ENCODE results near the gene KLK15. TPM values are rescaled to one million over a fixed set of nuclear protein-coding genes. Genes with fewer than 3 reads are reported as not detected.

Gene KLK15, protein sequence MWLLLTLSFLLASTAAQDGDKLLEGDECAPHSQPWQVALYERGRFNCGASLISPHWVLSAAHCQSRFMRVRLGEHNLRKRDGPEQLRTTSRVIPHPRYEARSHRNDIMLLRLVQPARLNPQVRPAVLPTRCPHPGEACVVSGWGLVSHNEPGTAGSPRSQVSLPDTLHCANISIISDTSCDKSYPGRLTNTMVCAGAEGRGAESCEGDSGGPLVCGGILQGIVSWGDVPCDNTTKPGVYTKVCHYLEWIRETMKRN
- not detected for polyA plus RNA-seq (2012; ENCODE audit: insufficient read length, low read depth)

DNA sequence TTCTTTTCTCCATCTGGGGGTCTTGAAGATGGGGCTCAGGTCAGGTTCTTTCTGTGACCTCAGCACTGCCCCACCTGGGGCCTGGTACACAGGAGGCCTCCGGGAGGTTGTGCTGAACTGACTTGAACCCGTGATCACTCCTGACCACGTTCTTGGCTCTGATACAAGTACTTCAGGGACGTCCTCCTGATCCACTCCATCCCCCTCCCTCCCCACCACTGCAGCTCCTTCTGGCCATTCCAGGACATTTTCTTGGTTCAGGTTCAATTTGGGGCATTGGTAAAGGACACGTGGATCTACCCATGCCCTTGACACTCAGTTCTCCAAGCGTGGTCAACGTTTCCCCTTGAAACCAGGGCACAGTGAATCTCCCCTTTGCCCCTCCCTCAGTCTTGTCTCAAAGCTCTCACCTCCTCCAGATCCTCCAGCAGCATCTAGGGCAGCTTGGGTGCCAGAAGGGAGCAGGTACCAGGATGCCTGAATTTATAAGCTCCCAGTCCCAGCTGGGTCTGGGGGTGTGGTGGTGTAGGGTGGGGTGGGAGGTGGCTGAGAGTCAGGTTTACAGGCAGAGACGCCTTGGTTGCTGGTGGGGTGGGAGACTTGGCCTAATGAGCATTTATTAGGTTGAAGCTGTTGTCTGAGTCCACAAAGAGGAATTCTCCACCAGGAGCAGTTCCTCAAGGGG lies at the start of gene KLK15:
Gene KLK15, minus strand, starts transcription at position 458 of the 685 bp plus-strand sequence. CDS start 2,082 bp downstream, outside the sequence.
- TF ChIP-seq POLR2AphosphoS5 (IDR thresholded peaks at IDR 0.05; ENCODE audit: low read depth, low read length) (no peak), FOXP2 (optimal IDR thresholded peaks at IDR 0.05; ENCODE audit: borderline replicate concordance, extremely low read depth, extremely low read length, insufficient read depth) (no peak), SIN3A (IDR thresholded peaks at IDR 0.05; ENCODE audit: borderline replicate concordance, insufficient read depth, low read length) (no peak), TAF1 (IDR thresholded peaks at IDR 0.05; ENCODE audit: borderline replicate concordance, insufficient read depth, low read length) (no peak)
- TF ChIP-seq, protein P1, sequence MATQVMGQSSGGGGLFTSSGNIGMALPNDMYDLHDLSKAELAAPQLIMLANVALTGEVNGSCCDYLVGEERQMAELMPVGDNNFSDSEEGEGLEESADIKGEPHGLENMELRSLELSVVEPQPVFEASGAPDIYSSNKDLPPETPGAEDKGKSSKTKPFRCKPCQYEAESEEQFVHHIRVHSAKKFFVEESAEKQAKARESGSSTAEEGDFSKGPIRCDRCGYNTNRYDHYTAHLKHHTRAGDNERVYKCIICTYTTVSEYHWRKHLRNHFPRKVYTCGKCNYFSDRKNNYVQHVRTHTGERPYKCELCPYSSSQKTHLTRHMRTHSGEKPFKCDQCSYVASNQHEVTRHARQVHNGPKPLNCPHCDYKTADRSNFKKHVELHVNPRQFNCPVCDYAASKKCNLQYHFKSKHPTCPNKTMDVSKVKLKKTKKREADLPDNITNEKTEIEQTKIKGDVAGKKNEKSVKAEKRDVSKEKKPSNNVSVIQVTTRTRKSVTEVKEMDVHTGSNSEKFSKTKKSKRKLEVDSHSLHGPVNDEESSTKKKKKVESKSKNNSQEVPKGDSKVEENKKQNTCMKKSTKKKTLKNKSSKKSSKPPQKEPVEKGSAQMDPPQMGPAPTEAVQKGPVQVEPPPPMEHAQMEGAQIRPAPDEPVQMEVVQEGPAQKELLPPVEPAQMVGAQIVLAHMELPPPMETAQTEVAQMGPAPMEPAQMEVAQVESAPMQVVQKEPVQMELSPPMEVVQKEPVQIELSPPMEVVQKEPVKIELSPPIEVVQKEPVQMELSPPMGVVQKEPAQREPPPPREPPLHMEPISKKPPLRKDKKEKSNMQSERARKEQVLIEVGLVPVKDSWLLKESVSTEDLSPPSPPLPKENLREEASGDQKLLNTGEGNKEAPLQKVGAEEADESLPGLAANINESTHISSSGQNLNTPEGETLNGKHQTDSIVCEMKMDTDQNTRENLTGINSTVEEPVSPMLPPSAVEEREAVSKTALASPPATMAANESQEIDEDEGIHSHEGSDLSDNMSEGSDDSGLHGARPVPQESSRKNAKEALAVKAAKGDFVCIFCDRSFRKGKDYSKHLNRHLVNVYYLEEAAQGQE (IDR thresholded peaks at IDR 0.05; ENCODE audit: insufficient read depth in 1 of 2, low read depth in 2 of 2, low read length in 2 of 2) = no peak

DNA sequence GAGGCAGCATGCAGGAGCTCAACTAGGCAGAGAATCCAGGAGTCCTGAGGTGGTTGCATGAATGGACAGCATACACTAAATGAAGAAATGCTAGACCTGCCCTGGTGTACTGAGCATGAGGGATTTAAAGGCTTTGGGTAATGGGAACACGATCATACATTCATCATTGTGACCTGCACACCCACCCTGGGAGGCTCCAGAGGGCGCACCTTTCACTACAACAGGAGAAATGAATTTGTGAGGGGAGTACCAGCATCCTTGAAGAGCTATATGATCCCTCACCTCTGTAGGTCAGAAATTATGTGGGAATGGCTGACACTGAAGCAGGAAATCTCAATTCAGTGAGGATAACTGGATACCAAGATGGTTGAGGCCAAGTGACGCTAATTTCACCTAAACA lies 48.8 kb upstream of the KLK15 start:
- TF ChIP-seq TAF1 (IDR thresholded peaks at IDR 0.05; ENCODE audit: borderline replicate concordance, insufficient read depth, low read length) = no peak
- no peak for TF ChIP-seq POLR2AphosphoS5 (IDR thresholded peaks at IDR 0.05; ENCODE audit: low read depth, low read length)
- TF ChIP-seq, protein P1 (IDR thresholded peaks at IDR 0.05; ENCODE audit: insufficient read depth in 1 of 2, low read depth in 2 of 2, low read length in 2 of 2) = no peak
- TF ChIP-seq FOXP2 (optimal IDR thresholded peaks at IDR 0.05; ENCODE audit: borderline replicate concordance, extremely low read depth, extremely low read length, insufficient read depth) = no peak
- TF ChIP-seq SIN3A (IDR thresholded peaks at IDR 0.05; ENCODE audit: borderline replicate concordance, insufficient read depth, low read length) = no peak

DNA sequence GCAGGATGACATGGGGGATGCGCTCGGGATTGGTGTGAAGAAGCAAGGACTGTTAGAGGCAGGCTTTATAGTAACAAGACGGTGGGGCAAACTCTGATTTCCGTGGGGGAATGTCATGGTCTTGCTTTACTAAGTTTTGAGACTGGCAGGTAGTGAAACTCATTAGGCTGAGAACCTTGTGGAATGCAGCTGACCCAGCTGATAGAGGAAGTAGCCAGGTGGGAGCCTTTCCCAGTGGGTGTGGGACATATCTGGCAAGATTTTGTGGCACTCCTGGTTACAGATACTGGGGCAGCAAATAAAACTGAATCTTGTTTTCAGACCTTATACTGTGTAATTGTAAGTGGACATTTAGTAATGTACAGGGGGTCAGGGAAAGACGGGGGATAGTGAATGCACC lies 46.9 kb upstream of the KLK15 start:
- no peak for TF ChIP-seq POLR2AphosphoS5 (IDR thresholded peaks at IDR 0.05; ENCODE audit: low read depth, low read length)
- no peak for TF ChIP-seq SIN3A (IDR thresholded peaks at IDR 0.05; ENCODE audit: borderline replicate concordance, insufficient read depth, low read length)
- no peak for TF ChIP-seq TAF1 (IDR thresholded peaks at IDR 0.05; ENCODE audit: borderline replicate concordance, insufficient read depth, low read length)
- TF ChIP-seq FOXP2 (optimal IDR thresholded peaks at IDR 0.05; ENCODE audit: borderline replicate concordance, extremely low read depth, extremely low read length, insufficient read depth) = no peak
- TF ChIP-seq, protein P1 (IDR thresholded peaks at IDR 0.05; ENCODE audit: insufficient read depth in 1 of 2, low read depth in 2 of 2, low read length in 2 of 2) = no peak

DNA sequence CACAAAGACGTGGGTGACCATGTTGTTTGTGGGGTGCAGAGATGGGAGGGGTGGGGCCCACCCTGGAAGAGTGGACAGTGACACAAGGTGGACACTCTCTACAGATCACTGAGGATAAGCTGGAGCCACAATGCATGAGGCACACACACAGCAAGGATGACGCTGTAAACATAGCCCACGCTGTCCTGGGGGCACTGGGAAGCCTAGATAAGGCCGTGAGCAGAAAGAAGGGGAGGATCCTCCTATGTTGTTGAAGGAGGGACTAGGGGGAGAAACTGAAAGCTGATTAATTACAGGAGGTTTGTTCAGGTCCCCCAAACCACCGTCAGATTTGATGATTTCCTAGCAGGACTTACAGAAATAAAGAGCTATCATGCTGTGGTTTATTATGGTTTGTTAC lies 45.5 kb upstream of the KLK15 start:
- TF ChIP-seq SIN3A (IDR thresholded peaks at IDR 0.05; ENCODE audit: borderline replicate concordance, insufficient read depth, low read length) = no peak
- no peak for TF ChIP-seq POLR2AphosphoS5 (IDR thresholded peaks at IDR 0.05; ENCODE audit: low read depth, low read length)
- TF ChIP-seq, protein P1 (IDR thresholded peaks at IDR 0.05; ENCODE audit: insufficient read depth in 1 of 2, low read depth in 2 of 2, low read length in 2 of 2) = no peak

Data from PFSK-1 (cell line).